ENCODE data around the gene BPHL.
"Not testable (repeated sequence)": the region's sequence is repeated elsewhere in the genome, so short reads cannot be mapped to it uniquely, and the experiment has no call there.

BPHL gene

DNA sequence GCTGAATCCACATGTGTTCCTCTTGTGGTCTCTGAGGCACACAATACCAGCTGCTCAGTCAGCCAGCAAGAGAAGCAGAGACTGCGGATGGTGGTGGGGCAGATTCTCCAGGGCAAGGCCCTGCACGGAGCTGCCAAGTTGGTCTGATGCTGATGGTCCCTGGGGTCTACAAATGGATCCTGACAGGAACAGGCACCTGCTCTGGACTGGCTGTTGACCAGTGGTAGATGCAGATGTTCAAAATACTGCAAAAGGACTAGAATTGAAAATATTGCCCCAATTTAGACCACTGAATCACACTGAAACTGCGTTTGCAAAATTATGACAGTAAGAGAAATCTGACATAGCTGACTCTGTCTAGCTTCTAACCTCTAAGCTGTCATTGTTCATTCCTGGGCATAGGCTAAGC, 68.5 kb downstream of the BPHL start:
- no peak for DNase-seq

DNA sequence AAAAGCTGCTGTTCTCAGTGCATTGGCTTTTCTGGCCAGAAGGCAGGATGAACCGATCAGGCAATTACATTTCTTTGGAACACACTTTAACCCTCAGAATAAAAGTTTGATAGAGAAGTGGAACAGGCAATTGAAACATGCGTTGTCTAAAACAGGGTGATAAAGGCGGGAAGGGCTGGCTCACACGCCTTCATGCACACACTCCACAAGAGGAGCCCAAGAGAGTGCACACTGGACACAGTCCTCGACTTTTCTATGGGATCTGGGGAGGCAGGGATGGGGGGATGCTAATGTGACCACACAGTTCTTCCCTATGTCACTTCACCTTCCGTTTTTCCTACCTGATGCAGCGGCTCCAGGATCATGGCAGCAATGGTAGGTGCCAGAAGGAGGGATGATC, 69.8 kb downstream of the BPHL start:
- DNase-seq = no peak

DNA sequence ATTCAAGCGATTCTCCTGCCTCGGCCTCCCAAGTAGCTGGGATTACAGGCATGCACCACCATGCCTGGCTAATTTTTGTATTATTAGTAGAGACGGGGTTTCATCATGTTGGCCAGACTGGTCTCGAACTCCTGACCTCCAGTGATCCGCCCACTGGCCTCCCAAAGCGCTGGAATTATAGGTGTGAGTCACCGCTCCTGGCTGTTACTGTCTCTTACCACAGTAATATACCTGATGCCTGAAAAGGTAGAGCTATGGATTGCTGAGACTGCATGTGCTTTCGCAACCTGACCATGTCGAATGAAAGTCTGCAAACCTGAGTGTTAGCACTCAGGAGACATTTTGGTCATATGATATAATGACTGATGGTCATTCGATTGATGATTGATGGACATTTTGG, 70.7 kb downstream of the BPHL start:
- not testable (repeated sequence) for DNase-seq

DNA sequence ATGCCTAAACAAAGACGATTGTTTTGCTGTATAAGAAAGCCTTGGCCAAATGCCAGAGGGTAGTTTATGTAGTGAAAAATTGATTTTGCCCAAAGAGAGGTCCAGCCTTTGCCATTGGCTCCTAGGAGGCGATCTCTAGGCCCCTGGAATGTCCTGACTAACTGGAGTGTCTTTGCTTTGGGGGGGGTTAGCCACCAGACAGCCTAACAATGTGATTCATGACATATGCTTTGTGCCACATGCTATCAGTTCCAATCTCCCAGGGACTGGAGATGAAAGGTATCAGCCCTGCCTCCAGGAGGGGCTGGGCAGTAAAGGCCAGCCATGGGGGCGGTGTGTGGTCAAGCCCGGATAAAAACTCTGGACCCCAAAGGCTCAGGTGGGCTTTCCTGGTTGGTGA, 71.5 kb downstream of the BPHL start:
- no peak for DNase-seq

DNA sequence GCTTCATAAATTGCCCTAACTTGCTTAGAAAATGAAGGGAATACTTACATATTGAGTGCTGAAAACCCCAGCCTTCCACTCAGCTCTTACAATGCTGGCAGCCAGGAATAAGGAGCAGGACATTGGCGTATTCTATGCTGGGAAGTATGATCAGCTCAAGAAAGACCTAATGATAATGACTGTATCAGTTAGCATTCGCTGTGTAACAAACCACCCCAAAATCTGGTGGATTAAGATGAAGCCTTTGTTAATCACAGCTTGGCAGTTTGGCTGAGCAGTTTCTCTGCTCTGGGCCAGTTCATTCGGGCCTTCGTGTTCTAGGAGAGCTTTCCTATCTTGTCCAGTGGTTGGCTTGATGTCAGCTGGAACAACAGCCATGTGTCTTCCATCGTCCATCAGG, 72.3 kb downstream of the BPHL start:
- DNase-seq = no peak

- DNase-seq = no peak
Measured at GRCh38 chr6:3193102-3193849, 74.8 kb downstream of the BPHL start.

DNA sequence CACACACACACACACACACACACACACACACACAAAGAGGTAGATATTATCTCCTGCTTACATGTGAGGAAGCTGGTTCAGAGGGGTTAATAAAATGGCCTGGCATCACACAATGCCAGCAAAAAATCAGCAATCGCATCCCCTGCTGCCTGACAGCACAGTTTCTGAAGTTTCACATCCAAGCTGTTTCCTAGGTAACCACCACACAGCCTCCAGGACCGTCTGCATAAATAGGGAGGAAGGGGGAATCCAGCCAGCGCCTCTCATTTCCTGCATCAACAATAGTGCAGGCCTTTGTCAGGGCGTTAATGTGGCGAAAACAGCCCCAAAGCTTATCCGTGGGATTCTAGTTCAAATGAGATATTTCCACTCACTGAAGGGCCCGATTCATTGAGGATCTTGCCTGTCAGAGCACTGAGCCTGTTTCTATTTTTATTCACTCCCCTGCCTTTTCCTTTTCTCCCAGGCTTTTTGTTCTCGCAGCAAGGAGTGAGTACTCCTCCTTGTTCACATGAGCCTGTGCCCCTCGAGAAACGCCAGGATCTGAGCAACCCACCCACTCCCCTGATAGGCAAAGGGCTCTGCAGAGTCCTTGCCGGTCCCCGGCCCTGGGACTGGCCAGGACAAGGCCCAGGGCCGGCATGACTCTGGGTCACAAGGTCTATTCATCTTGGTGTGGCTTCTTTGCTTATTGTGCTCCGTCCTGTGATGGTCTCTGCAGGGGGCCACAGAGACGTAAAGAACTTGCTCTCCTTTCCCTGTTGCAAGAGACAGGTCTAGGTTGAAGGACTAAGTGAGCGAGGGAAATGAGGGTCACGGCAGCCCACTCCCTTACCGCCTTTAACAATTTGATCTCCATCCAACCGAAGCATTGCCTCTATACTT, 76.3 kb downstream of the BPHL start:
- no peak for DNase-seq

DNA sequence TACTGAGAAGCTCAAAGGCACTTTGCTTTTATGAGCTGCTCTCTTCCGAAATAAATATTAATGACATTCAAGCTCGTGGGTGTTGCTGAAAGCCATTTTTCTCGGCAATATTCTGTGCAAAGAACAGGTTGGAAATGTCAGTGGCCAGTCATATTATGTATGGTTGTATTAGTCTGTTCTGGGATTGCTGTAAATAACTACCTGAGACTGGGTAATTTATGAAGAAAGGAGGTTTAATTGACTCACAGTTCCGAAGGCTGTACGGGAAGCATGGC, 76.8 kb downstream of the BPHL start:
- DNase-seq = no peak

DNA sequence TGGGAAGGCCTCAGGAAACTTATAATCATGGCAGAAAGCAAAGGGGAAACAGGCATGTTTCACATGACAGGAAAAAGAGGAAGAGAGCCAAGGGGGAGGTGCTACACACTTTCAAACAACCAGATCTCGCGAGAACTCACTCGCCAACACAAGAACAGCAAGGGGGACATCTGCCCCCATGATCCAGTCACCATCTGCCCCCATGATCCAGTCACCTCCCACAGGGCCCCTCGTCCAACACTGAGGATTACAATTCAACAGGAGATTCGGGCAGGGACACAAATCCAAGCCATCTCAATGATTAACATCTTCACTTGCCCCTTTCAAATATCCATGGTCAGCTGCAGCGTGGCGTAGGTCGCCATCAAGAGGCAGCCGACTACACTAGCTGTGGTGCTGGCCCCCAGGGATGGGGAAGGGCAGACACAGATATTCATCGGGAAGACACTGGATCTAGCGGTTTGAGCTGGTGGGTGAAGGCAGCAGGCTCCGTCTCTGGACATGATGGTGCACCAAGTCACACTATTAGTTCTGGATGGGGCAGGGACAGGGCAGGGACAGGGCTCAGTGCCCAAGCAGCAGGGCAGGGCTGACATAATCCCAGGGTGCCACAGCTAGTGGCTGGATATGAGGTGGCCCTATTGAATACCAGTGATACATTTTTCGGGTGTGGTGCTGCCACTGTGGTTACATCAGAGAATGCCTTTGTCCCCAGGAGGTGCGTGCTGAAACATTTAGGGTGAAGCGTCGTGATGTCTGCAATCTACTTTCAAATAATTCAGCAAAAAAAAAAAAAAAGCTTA, 77.4 kb downstream of the BPHL start:
- DNase-seq = no peak

- DNase-seq = no peak
Measured at GRCh38 chr6:3196770-3197169, 78.3 kb downstream of the BPHL start.

GRCh38 chr6:3197734-3198133, 79.2 kb downstream of the BPHL start:
- DNase-seq = not testable (repeated sequence)

GRCh38 chr6:3199382-3199781, 80.9 kb downstream of the BPHL start:
- DNase-seq = no peak

DNA sequence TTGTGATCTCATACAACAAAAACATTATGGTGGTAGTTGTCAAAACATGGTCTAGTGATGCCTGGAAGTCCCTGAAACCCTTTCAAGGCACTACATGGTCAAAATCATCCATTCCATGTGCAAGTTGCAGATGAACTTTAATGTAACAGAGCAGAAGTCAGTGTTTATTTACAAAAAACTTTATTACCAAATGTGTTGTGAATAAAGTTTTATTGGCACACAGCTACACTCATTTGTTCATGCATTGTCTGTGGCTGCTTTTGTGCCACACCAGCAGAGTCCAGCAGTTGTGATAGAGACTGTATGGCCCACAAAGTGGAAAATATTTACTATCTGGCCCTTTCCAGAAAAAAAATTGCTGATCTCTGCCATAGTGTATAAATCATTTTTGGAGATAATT, 82.2 kb downstream of the BPHL start:
- no peak for DNase-seq

- no peak for DNase-seq
Measured at GRCh38 chr6:3201388-3201787, 82.9 kb downstream of the BPHL start.
